ENCODE results near the gene NTMT2. TPM values are rescaled to one million over a fixed set of nuclear protein-coding genes. Genes with fewer than 3 reads are reported as not detected.
A peak's percentile ranks its signal among the peaks of the same experiment; 100 is the strongest.
"Not testable (repeated sequence)": the region's sequence is repeated elsewhere in the genome, so short reads cannot be mapped to it uniquely, and the experiment has no call there.

Gene NTMT2
- polyA plus RNA-seq, 4 donors: not detected

GRCh38 chr1:170166518-170167180 is 20.9 kb downstream of the NTMT2 start:
- no peaks in the 10 kb centered on the region for H3K36me3 ChIP-seq (ENCODE audit: control insufficient read depth in 3 of 3, insufficient read depth in 2 of 3, low read depth in 1 of 3, low read length in 3 of 3)
- no peak for FAIRE-seq
- no peak overlapping the region for H3K27ac ChIP-seq (ENCODE audit: low read depth in 1 of 3, low read length in 2 of 3)
- H3K4me3 ChIP-seq (ENCODE audit: low read depth in 1 of 3, low read length in 3 of 3): no peak overlapping the region
- H3K27me3 ChIP-seq (ENCODE audit: control insufficient read depth in 3 of 3, insufficient read depth in 3 of 3, low read length in 3 of 3): no peaks in the 10 kb centered on the region
- H3K9me3 ChIP-seq (ENCODE audit: control insufficient read depth in 2 of 2, insufficient read depth in 1 of 2, low read depth in 1 of 2, low read length in 1 of 2): no peaks in the 10 kb centered on the region
- no peak for DNase-seq
- no peaks in the 10 kb centered on the region for H3K4me1 ChIP-seq (ENCODE audit: control insufficient read depth in 3 of 3, insufficient read depth in 2 of 3, low read depth in 1 of 3, low read length in 2 of 3)
- 80 to 88% (median 86%) methylated on average over 7 of the region's 7 CpGs for WGBS, 3 donors

- DNase-seq: peak; percentile 3 to 21
- 26 to 38% (median 31%) methylated on average over 1 of the region's 1 CpG for WGBS, 3 donors
- no peaks in the 10 kb centered on the region for H3K36me3 ChIP-seq (ENCODE audit: control insufficient read depth in 3 of 3, insufficient read depth in 2 of 3, low read depth in 1 of 3, low read length in 3 of 3)
- no peak overlapping the region for H3K27ac ChIP-seq (ENCODE audit: low read depth in 1 of 3, low read length in 2 of 3)
- no peaks in the 10 kb centered on the region for H3K9me3 ChIP-seq (ENCODE audit: control insufficient read depth in 2 of 2, insufficient read depth in 1 of 2, low read depth in 1 of 2, low read length in 1 of 2)
- no peak overlapping the region for H3K4me3 ChIP-seq (ENCODE audit: low read depth in 1 of 3, low read length in 3 of 3)
- no peaks in the 10 kb centered on the region for H3K4me1 ChIP-seq (ENCODE audit: control insufficient read depth in 3 of 3, insufficient read depth in 2 of 3, low read depth in 1 of 3, low read length in 2 of 3)
- no peaks in the 10 kb centered on the region for H3K27me3 ChIP-seq (ENCODE audit: control insufficient read depth in 3 of 3, insufficient read depth in 3 of 3, low read length in 3 of 3)
- no peak for FAIRE-seq
These were observed 22.5 kb downstream of the NTMT2 start for GRCh38 chr1:170168265-170168664.

GRCh38 chr1:170170513-170170912 is 24.8 kb downstream of the NTMT2 start:
- H3K27me3 ChIP-seq (ENCODE audit: control insufficient read depth in 3 of 3, insufficient read depth in 3 of 3, low read length in 3 of 3); H3K27ac ChIP-seq (ENCODE audit: low read depth in 1 of 3, low read length in 2 of 3); H3K4me3 ChIP-seq (ENCODE audit: low read depth in 1 of 3, low read length in 3 of 3); H3K9me3 ChIP-seq (ENCODE audit: control insufficient read depth in 2 of 2, insufficient read depth in 1 of 2, low read depth in 1 of 2, low read length in 1 of 2); H3K36me3 ChIP-seq (ENCODE audit: control insufficient read depth in 3 of 3, insufficient read depth in 2 of 3, low read depth in 1 of 3, low read length in 3 of 3); DNase-seq; FAIRE-seq; H3K4me1 ChIP-seq (ENCODE audit: control insufficient read depth in 3 of 3, insufficient read depth in 2 of 3, low read depth in 1 of 3, low read length in 2 of 3): not testable (repeated sequence)
- WGBS, 3 donors: 78 to 88% (median 86%) methylated on average over 4 of the region's 4 CpGs

- Histone ChIP-seq H3K36me3 (ENCODE audit: control insufficient read depth in 3 of 3, insufficient read depth in 2 of 3, low read depth in 1 of 3, low read length in 3 of 3) (no peaks in the 10 kb centered on the region), H3K4me1 (ENCODE audit: control insufficient read depth in 3 of 3, insufficient read depth in 2 of 3, low read depth in 1 of 3, low read length in 2 of 3) (no peaks in the 10 kb centered on the region), H3K9me3 (ENCODE audit: control insufficient read depth in 2 of 2, insufficient read depth in 1 of 2, low read depth in 1 of 2, low read length in 1 of 2) (no peaks in the 10 kb centered on the region), H3K4me3 (ENCODE audit: low read depth in 1 of 3, low read length in 3 of 3) (no peak overlapping the region), H3K27ac (ENCODE audit: low read depth in 1 of 3, low read length in 2 of 3) (no peak overlapping the region), H3K27me3 (ENCODE audit: control insufficient read depth in 3 of 3, insufficient read depth in 3 of 3, low read length in 3 of 3) (no peaks in the 10 kb centered on the region)
- DNase-seq: no peak
- WGBS, 3 donors: 86 to 90% (median 87%) methylated on average over 6 to 7 of the region's 7 CpGs
- FAIRE-seq: no peak
These were observed 28.6 kb downstream of the NTMT2 start for GRCh38 chr1:170174395-170174794.

GRCh38 chr1:170175041-170175440 is 29.3 kb downstream of the NTMT2 start:
- FAIRE-seq (no peak), DNase-seq (no peak)
- Histone ChIP-seq H3K4me1 (ENCODE audit: control insufficient read depth in 3 of 3, insufficient read depth in 2 of 3, low read depth in 1 of 3, low read length in 2 of 3) (no peaks in the 10 kb centered on the region), H3K36me3 (ENCODE audit: control insufficient read depth in 3 of 3, insufficient read depth in 2 of 3, low read depth in 1 of 3, low read length in 3 of 3) (no peaks in the 10 kb centered on the region), H3K27ac (ENCODE audit: low read depth in 1 of 3, low read length in 2 of 3) (no peak overlapping the region), H3K4me3 (ENCODE audit: low read depth in 1 of 3, low read length in 3 of 3) (no peak overlapping the region), H3K27me3 (ENCODE audit: control insufficient read depth in 3 of 3, insufficient read depth in 3 of 3, low read length in 3 of 3) (no peaks in the 10 kb centered on the region), H3K9me3 (ENCODE audit: control insufficient read depth in 2 of 2, insufficient read depth in 1 of 2, low read depth in 1 of 2, low read length in 1 of 2) (no peaks in the 10 kb centered on the region)
- WGBS, 3 donors: 73 to 79% (median 78%) methylated on average over 5 of the region's 5 CpGs

GRCh38 chr1:170175484-170175883 is 29.7 kb downstream of the NTMT2 start:
- H3K36me3 ChIP-seq (ENCODE audit: control insufficient read depth in 3 of 3, insufficient read depth in 2 of 3, low read depth in 1 of 3, low read length in 3 of 3): no peaks in the 10 kb centered on the region
- no peak overlapping the region for H3K27ac ChIP-seq (ENCODE audit: low read depth in 1 of 3, low read length in 2 of 3)
- WGBS, 3 donors: 41 to 58% (median 53%) methylated on average over 1 of the region's 1 CpG
- no peaks in the 10 kb centered on the region for H3K27me3 ChIP-seq (ENCODE audit: control insufficient read depth in 3 of 3, insufficient read depth in 3 of 3, low read length in 3 of 3)
- no peaks in the 10 kb centered on the region for H3K9me3 ChIP-seq (ENCODE audit: control insufficient read depth in 2 of 2, insufficient read depth in 1 of 2, low read depth in 1 of 2, low read length in 1 of 2)
- H3K4me1 ChIP-seq (ENCODE audit: control insufficient read depth in 3 of 3, insufficient read depth in 2 of 3, low read depth in 1 of 3, low read length in 2 of 3): no peaks in the 10 kb centered on the region
- no peak for DNase-seq
- FAIRE-seq: no peak
- H3K4me3 ChIP-seq (ENCODE audit: low read depth in 1 of 3, low read length in 3 of 3): no peak overlapping the region

- DNase-seq (no peak), FAIRE-seq (no peak)
- H3K4me1 ChIP-seq (ENCODE audit: control insufficient read depth in 3 of 3, insufficient read depth in 2 of 3, low read depth in 1 of 3, low read length in 2 of 3): no peaks in the 10 kb centered on the region
- no peaks in the 10 kb centered on the region for H3K9me3 ChIP-seq (ENCODE audit: control insufficient read depth in 2 of 2, insufficient read depth in 1 of 2, low read depth in 1 of 2, low read length in 1 of 2)
- H3K27me3 ChIP-seq (ENCODE audit: control insufficient read depth in 3 of 3, insufficient read depth in 3 of 3, low read length in 3 of 3): no peaks in the 10 kb centered on the region
- no peaks in the 10 kb centered on the region for H3K36me3 ChIP-seq (ENCODE audit: control insufficient read depth in 3 of 3, insufficient read depth in 2 of 3, low read depth in 1 of 3, low read length in 3 of 3)
- H3K27ac ChIP-seq (ENCODE audit: low read depth in 1 of 3, low read length in 2 of 3): no peak overlapping the region
- 42 to 65% (median 43%) methylated on average over 3 of the region's 3 CpGs for WGBS, 3 donors
- no peak overlapping the region for H3K4me3 ChIP-seq (ENCODE audit: low read depth in 1 of 3, low read length in 3 of 3)
These were observed 31.0 kb downstream of the NTMT2 start for GRCh38 chr1:170176772-170177171.

GRCh38 chr1:170182442-170182841 is 36.7 kb downstream of the NTMT2 start:
- DNase-seq (no peak), FAIRE-seq (no peak)
- Histone ChIP-seq H3K4me1 (ENCODE audit: control insufficient read depth in 3 of 3, insufficient read depth in 2 of 3, low read depth in 1 of 3, low read length in 2 of 3) (no peaks in the 10 kb centered on the region), H3K27me3 (ENCODE audit: control insufficient read depth in 3 of 3, insufficient read depth in 3 of 3, low read length in 3 of 3) (no peaks in the 10 kb centered on the region), H3K36me3 (ENCODE audit: control insufficient read depth in 3 of 3, insufficient read depth in 2 of 3, low read depth in 1 of 3, low read length in 3 of 3) (no peaks in the 10 kb centered on the region), H3K4me3 (ENCODE audit: low read depth in 1 of 3, low read length in 3 of 3) (no peak overlapping the region), H3K9me3 (ENCODE audit: control insufficient read depth in 2 of 2, insufficient read depth in 1 of 2, low read depth in 1 of 2, low read length in 1 of 2) (no peaks in the 10 kb centered on the region), H3K27ac (ENCODE audit: low read depth in 1 of 3, low read length in 2 of 3) (no peak overlapping the region)
- WGBS, 3 donors: 50 to 75% (median 52%) methylated on average over 2 of the region's 2 CpGs

- Histone ChIP-seq H3K4me3 (ENCODE audit: low read depth in 1 of 3, low read length in 3 of 3) (no peak overlapping the region), H3K9me3 (ENCODE audit: control insufficient read depth in 2 of 2, insufficient read depth in 1 of 2, low read depth in 1 of 2, low read length in 1 of 2) (peaks cover 0 to 9% of the 10 kb centered on the region in 2 donors), H3K36me3 (ENCODE audit: control insufficient read depth in 3 of 3, insufficient read depth in 2 of 3, low read depth in 1 of 3, low read length in 3 of 3) (no peaks in the 10 kb centered on the region), H3K27ac (ENCODE audit: low read depth in 1 of 3, low read length in 2 of 3) (no peak overlapping the region), H3K4me1 (ENCODE audit: control insufficient read depth in 3 of 3, insufficient read depth in 2 of 3, low read depth in 1 of 3, low read length in 2 of 3) (no peaks in the 10 kb centered on the region), H3K27me3 (ENCODE audit: control insufficient read depth in 3 of 3, insufficient read depth in 3 of 3, low read length in 3 of 3) (no peaks in the 10 kb centered on the region)
- no peak for FAIRE-seq
- DNase-seq: no peak
These were observed 46.8 kb downstream of the NTMT2 start for GRCh38 chr1:170192546-170192945.

Measured in small intestine (tissue), 7 donors.